ENCODE data around the gene PEMT.

The PEMT gene

GRCh38 chr17:17560167-17560566 lies 31.3 kb downstream of the PEMT start:
- H3K9me3 ChIP-seq (ENCODE audit: control insufficient read depth, insufficient read depth, low read depth, low read length) = no peaks in the 10 kb centered on the region
- TF ChIP-seq ZNF843 (tag by site-specific recombination; IDR thresholded peaks at IDR 0.05) = no peak
- no peak for TF ChIP-seq ZFP69B (tag by site-specific recombination; IDR thresholded peaks at IDR 0.05)
- no peak for TF ChIP-seq KLF16 (tag by site-specific recombination; IDR thresholded peaks at IDR 0.05)
- TF ChIP-seq ZNF777 (tag by site-specific recombination; IDR thresholded peaks at IDR 0.05; ENCODE audit: borderline replicate concordance) = no peak
- no peak for TF ChIP-seq SALL2 (tag by site-specific recombination; IDR thresholded peaks at IDR 0.05; ENCODE audit: borderline replicate concordance)
- no peaks in the 10 kb centered on the region for H3K36me3 ChIP-seq (ENCODE audit: control insufficient read depth in 2 of 2, insufficient read depth in 1 of 2, low read length in 2 of 2)
- no peaks in the 10 kb centered on the region for H3K4me1 ChIP-seq (ENCODE audit: control insufficient read depth, insufficient read depth, low read length)
- CTCF ChIA-PET = interaction anchor here (1.0 to 1.4 kb wide), 2 partner anchors 8 to 9 kb away, joined by 3 to 4 read pairs; no protein-coding TSS in a partner anchor
- POLR2A ChIA-PET = interaction anchor here (0.5 to 2.2 kb wide), 2 partner anchors 7 to 64 kb away, joined by 3 to 7 read pairs; partner anchors contain the start of gene RASD1
- H3K27ac ChIP-seq (ENCODE audit: extremely low read depth, low read depth, low read length) = no peak overlapping the region
- no peak overlapping the region for H3K4me3 ChIP-seq (ENCODE audit: low read depth, low read length)

GRCh38 chr17:17559164-17559563 lies 32.3 kb downstream of the PEMT start:
- Histone ChIP-seq H3K9me3 (ENCODE audit: control insufficient read depth, insufficient read depth, low read depth, low read length) (no peaks in the 10 kb centered on the region), H3K27ac (ENCODE audit: extremely low read depth, low read depth, low read length) (no peak overlapping the region), H3K4me3 (ENCODE audit: low read depth, low read length) (no peak overlapping the region), H3K36me3 (ENCODE audit: control insufficient read depth in 2 of 2, insufficient read depth in 1 of 2, low read length in 2 of 2) (no peaks in the 10 kb centered on the region), H3K4me1 (ENCODE audit: control insufficient read depth, insufficient read depth, low read length) (no peaks in the 10 kb centered on the region)
- CTCF ChIA-PET = no interaction called here
- TF ChIP-seq AEBP2 (tag by site-specific recombination; IDR thresholded peaks at IDR 0.05; ENCODE audit: borderline replicate concordance) (no peak), ZNF621 (tag by site-specific recombination; IDR thresholded peaks at IDR 0.05) (no peak), ZNF580 (tag by site-specific recombination; IDR thresholded peaks at IDR 0.05) (no peak), ZNF274 (IDR thresholded peaks at IDR 0.05; ENCODE audit: low read length) (no peak), ZNF274 (tag by site-specific recombination; IDR thresholded peaks at IDR 0.05; ENCODE audit: borderline replicate concordance) (no peak), PBX3 (CRISPR knock-in tag; IDR thresholded peaks at IDR 0.05) (no peak), ZEB2 (tag by site-specific recombination; IDR thresholded peaks at IDR 0.05) (no peak), ZNF548 (tag by site-specific recombination; IDR thresholded peaks at IDR 0.05) (no peak), KLF17 (tag by site-specific recombination; IDR thresholded peaks at IDR 0.05) (no peak), GLIS2 (tag by site-specific recombination; IDR thresholded peaks at IDR 0.05) (no peak)
- POLR2A ChIA-PET = no interaction called here

GRCh38 chr17:17558431-17558830 lies 33.1 kb downstream of the PEMT start:
- H3K4me3 ChIP-seq (ENCODE audit: low read depth, low read length) = no peak overlapping the region
- no peaks in the 10 kb centered on the region for H3K9me3 ChIP-seq (ENCODE audit: control insufficient read depth, insufficient read depth, low read depth, low read length)
- H3K27ac ChIP-seq (ENCODE audit: extremely low read depth, low read depth, low read length) = no peak overlapping the region
- no peaks in the 10 kb centered on the region for H3K36me3 ChIP-seq (ENCODE audit: control insufficient read depth in 2 of 2, insufficient read depth in 1 of 2, low read length in 2 of 2)
- TF ChIP-seq HOXA7 (CRISPR knock-in tag; IDR thresholded peaks at IDR 0.05; ENCODE audit: borderline replicate concordance) = no peak
- no peak for TF ChIP-seq ZNF747 (tag by site-specific recombination; IDR thresholded peaks at IDR 0.05)
- TF ChIP-seq SP3 (tag by site-specific recombination; IDR thresholded peaks at IDR 0.05) = no peak
- no peaks in the 10 kb centered on the region for H3K4me1 ChIP-seq (ENCODE audit: control insufficient read depth, insufficient read depth, low read length)
- ChIA-PET POLR2A (no interaction called here), CTCF (interaction anchor here (0.7 kb wide), 1 partner anchor 49 kb away, joined by 3 read pairs; no protein-coding TSS in a partner anchor)

Data from HEK293 (cell line).